Left forelimb (tissue), 1 donor: ENCODE data around the gene KIF6.
"Not testable (repeated sequence)": the region's sequence is repeated elsewhere in the genome, so short reads cannot be mapped to it uniquely, and the experiment has no call there.

Experiments used
- DNase-seq: peaks from one replicate; pipeline ENCODE4 v3.0.0-alpha.2; 2018; ENCODE audit warnings: low spot score

The KIF6 gene, protein sequence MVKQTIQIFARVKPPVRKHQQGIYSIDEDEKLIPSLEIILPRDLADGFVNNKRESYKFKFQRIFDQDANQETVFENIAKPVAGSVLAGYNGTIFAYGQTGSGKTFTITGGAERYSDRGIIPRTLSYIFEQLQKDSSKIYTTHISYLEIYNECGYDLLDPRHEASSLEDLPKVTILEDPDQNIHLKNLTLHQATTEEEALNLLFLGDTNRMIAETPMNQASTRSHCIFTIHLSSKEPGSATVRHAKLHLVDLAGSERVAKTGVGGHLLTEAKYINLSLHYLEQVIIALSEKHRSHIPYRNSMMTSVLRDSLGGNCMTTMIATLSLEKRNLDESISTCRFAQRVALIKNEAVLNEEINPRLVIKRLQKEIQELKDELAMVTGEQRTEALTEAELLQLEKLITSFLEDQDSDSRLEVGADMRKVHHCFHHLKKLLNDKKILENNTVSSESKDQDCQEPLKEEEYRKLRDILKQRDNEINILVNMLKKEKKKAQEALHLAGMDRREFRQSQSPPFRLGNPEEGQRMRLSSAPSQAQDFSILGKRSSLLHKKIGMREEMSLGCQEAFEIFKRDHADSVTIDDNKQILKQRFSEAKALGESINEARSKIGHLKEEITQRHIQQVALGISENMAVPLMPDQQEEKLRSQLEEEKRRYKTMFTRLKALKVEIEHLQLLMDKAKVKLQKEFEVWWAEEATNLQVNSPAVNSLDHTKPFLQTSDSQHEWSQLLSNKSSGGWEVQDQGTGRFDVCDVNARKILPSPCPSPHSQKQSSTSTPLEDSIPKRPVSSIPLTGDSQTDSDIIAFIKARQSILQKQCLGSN

DNA sequence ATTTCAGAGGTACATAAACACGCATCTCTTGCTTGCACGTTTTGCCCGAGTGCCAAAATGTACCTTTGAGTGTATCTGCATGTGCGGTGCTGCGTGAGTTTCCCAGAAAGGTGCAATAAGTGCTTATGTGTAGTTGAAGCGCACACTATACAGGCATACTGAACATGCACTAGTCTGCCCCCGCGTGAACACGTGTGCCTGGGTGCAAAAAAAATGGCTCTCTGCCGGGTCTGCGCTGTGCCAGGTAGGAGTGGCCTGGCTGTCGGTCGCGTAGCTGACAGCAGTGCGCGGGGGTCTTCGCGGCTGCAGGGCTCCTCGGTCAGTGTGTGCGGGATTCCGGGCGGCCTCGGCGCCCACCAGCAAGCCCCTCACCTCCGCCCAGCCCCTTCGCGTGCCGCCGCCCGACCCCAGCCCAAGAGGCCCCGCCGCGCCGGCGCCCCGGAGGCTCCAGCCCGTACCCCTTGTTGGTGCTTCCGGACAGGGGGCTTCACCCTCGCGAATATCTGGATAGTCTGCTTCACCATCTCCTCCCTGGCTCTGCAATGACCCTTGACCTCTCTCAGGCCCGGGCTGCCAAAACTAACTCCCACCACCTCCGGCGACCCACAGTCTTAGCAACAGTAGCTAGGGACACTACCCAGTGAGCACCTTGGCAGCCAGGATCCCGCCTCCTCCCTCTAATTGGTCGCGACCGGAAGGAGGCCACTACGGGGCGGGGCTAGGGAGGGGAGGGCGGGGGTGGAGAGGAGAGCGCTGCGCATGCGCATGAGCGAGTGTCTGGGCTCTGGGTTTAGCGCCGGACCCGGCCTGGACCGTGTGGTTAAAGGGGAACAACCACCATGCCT is at the start of gene KIF6:
Gene KIF6, minus strand, starts transcription at position 622 of the 845 bp plus-strand sequence. Its CDS starts 98 bp downstream, at position 524.
- peak; percentile 94 for DNase-seq

DNA sequence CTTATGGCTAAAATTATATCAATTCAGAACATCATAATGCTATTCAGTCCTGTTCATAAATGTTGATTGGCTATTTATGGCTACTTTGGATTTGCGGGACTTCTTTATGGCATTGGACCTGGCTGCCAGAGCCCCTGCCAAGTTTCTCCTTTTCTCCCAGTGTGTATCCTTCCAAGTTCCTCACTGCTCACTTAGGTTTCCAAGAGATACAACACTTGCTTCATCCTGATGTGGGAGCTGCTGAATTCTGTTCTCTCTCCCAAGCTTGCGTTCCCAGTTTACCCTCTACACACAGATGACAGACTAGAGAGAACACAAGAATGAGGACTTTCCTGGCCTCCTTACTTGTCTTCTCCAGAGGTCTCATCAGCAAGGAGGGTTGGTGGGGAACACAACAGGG is 48.6 kb upstream of the KIF6 start:
- DNase-seq, result no peak

DNA sequence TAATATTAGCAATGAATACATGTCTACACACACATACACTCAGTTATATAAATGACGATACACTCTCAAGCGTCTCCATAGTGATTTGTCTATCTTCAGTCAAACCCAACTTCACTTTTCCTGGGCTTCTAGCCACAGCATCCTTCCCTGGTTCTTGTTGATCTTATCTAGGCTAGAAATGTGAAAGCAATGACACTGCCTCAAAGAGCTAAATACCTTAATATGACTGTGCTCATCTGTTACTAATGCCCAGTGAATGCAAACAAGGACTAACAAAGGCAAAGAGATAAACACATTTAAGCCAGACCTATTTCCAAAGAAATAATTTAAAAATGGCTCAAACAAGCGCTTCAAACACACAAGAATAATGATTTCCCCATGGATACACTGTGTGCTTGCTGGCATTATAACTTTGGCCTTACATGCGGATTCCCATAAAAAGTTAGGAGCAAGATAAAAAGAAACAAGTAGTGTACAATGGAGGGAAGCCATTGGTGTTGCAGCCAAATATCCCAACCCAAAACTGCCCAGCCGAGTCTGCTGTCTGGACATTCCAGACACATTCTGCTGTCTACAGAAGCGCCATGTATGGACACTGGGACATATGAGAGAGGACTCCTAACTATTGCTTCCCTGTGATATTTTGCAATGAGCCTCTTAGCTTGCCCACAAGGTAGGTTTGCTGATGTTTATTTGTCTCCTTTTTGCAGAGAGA is 47.5 kb upstream of the KIF6 start:
- no peak for DNase-seq

DNA sequence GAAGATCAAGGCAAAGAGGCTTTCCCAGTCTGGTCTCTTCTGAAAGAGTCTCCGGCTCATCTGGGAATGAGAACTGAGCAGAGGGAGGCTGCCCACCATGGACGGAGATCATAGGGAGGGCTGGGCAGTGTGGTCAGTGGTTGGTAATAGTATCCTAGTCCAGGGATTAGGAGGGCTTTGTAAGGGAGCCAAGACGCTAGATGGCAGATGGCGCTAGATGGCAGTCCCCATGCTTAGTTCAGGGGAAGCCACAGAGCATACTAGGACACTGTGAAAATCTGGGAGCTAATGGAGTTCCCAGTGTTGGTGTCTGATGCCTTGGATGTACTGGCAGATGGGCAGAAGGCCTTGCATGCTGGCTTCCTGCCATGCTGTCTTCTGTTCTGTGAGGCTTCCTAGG is 45.2 kb upstream of the KIF6 start:
- no peak for DNase-seq

DNA sequence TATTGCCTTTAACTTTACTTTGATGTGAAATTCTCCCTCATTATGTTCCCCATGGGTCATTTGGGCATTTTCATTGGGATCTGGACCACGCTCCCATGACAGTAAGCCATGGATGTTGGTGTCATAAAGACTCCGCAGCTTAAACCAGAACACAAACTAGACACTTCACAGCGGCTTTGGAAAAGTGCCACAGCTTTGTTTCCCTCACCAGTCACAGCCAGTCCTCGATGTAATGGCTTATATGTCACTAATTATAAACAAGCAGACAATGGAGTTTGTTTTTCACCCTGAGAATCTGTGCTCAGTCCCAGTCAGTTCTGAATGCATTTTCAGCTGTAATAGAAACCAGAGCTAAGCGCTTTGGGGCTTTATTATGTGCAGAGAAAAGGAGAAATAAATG is 43.8 kb upstream of the KIF6 start:
- no peak for DNase-seq

DNA sequence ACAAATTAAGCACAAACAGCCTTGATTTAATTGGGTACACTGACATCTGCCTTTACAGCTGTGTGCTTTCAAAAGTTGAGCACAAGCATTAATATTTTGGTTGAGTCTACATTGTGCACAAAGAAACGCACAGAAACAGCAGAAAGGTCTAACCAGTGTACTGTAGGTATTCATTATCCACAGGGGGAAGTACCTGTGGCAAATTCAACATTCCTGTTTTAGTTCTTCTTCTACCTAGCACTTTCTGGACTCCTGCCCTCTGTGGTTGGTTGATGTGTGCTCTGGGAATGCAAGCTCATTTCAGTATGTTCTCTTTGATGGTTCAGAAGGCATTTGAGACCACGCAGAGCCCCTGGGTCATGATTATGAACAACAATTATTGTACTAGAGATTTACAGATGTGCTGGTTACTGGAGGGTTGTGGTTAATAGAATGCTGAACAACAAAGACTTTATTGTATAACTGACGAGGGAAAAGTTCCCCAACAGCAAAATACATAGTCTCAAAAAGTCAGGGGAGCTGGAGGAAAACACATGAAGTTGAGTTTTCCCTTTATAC is 40.4 kb upstream of the KIF6 start:
- no peak for DNase-seq

DNA sequence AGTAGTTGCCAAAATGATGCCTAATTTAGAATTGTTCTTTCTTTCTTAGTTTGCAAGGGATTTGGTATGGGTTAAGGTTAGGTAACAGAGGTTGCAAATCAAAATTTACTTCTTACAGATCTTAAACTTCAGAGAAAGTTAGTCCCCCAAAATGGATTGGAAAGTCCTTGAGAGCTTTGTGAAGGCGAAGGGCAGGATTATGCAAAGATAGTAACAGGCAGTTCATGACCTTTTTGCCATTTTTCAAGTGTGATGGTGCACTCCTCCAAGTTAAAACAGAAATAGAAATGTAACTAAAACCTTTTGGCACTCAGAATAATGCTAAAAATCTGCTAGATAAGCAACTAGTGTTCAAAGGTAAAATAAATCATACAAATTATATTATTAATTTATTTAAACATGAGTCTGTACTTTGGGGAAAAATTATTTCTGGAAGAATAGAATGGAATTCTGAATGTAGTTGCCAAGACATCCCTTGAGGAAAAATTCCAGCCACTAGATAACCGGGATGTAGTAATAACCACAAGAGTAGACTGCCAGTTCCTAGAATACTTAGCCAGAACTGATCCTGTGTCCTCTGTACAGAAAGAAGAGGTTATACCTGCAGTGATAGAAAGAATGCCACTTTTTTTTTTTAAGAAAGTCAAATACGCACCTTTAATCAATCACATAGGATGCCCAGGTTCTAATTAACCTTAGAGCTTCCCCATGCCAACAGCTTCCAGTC is 35.2 kb upstream of the KIF6 start:
- no peak for DNase-seq

DNA sequence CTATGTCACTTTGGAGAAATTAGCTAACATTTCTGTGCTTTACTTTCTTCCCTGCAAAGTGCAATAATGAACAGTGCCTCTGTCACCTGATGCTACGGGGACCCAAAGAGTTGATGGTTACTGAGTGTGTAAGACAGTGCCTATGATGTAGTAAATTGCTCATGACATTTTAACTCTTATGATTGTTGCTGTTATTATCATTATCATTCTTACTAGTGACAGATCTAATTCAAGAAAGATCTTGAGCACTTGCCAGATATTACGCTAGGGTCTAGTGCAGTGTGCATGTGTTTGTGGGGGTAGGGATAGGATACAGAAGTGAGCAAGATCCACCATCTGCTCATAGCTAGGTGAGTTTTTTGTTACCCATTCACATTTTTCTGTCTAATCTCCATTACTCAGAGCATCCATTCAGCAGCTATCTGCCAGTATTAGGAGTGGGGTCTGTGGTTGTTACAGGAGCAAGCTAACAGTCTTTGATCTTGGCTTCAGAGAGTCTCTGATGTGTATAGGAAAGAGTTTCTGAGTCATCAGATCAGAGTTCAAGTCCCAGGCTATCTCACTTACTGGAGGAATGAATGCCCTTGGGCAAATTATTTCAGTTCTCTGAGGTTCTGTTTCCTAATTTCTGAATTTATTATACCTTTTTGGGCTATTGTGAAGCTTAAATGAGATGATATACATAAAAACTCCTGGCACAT is 33.8 kb upstream of the KIF6 start:
- DNase-seq, result no peak

DNA sequence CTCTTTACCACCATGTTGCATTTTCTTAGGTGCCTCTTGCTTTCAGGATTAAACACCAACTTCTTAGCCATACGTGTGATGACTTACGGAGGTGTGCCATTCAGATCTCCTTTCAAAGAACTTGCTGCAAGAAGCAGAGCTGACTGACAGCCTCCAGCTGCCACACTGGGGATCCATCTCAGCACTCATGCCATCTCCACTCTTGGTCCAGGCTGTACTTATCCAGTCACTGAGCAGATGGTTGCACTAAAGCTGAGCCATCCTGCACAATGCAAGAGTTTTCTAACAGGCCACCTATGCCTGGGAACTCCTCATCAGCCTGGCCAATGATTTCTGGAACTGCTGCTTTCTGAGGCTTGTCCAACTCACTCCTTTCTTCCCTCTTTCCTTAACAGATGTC is 31.4 kb upstream of the KIF6 start:
- DNase-seq, result no peak

DNA sequence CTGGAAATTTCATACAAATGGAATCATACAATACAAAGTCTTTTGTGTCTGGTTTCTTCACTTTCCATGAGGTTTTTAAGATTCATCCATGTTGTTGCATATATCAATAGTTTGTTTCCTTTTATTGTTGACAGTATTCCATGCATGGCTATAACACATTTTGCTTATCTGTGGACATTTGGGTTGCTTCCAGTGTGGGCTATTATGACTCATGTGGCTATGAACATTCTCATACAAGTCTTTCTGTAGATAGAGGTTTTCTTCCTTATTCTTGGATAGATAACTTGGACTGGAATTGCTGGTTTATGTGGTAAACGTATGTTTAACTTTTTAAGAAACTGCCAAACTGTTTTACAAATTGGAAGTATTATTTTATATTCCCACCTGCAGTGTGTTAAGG is 30.0 kb upstream of the KIF6 start:
- no peak for DNase-seq

DNA sequence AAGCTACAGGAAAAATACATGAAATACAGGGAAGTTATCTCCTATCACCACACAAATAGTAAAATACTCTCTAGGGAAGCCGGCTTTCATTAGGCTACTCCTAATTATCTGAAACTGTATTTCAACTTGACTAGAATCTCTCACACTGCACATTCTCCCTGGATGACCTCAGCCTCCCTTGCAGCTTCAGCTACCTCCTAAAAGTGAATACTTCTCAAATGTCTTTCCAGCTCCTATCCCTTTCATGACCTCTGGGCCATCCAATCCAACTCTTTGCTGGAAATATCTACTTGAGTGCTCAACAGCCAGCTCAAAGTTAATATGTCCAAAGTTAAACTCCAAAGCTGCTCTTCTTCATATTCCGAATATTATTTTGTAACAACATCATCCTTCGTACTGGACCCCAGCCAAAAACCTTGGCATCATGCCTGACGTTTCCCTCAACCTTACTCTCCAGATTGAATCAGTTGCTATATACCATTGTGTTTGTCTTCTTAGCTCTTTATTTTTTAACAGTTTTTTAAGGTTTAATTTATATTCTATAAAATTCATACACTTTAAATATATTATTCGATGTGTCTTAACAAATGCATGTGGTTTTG is 29.4 kb upstream of the KIF6 start:
- DNase-seq, result no peak

DNA sequence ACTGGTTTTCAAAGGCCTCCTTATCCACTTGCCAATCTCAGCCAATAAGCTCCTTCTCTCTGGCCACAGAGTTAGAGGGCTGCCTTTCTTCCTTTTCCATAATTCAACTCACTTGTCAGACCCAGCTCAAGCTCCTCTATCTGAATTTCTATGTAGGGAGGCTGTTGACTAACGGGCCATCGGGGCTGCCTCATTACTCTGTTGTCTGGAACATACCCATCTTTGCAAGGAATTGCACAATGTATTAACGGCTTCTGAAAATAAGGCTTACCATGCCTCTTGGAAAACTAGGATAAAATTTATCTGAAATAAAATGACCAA is 28.5 kb upstream of the KIF6 start:
- DNase-seq, result no peak

DNA sequence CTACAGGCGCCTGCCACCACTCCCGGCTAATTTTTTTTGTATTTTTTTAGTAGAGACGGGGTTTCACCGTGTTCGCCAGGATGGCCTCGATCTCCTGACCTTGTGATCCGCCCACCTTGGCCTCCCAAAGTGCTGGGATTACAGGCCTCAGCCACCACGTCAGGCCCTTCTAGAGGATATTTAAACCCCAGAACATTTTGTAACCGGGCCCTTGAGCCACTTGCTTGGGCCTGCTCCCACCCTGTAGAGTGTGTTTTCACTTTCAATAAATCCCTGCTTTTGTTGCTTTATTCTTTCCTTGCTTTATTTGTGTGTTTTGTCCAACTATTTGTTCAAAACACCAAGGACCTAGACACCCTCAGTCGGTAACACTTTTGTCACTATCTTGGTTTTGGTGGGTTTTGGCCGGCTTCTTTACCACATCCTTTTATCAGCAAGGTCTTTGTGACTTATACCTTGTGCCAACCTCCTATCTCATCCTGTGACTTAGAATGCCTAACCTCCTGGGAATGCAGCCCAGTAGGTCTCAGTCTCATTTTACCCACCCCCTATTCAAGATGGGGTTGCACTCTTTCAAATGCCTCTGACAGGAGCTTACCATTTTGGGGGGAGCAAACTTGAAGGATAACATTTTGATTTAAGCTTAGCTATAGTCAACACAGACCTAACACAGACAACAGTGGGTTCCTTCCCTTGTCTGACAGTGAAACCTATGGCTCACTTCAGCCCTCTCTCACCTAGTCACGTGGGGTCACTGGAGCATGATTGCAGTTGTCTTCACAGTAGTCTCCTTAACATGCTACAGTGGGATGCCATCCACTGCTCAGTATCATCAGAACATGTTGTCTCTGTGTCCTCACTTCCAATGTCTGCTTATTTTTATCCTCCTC is 27.9 kb upstream of the KIF6 start:
- DNase-seq, result no peak

DNA sequence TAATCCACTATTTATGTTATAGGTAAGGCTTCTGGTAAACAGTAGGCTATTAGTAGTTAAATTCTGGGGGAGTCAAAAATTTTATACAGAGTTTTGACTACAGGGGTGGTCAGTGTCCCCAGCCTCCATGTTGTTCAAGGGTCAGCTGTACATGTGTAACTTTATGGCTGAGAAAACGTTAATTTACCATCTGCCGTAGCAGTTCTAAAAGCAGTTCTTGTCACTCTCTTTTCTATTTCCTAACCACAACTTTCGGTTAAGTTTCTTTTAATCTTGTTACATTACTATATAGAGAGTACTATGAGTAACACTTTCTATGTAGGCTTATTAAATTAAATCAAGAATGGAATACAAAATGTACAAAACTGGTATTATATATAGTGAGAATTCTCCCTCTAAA is 21.6 kb upstream of the KIF6 start:
- DNase-seq, result no peak

DNA sequence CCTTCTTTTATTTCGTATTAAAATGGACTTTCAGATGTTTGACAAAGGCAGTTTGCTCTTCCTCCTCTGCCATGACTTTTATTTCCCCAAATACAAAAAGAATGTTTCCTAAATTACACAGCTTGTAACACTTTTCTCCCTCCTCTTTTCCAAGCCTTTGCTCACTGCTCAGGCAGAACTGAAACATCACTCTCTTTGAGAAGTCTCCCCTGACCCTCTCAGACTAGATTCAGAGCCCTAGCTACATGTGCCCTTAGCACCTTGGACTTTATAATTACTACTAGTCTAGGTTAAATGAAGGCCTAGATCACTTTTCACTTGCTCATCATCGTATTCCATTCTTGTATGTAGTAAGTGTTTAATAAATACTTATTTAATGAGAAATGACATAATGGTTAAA is 8.5 kb upstream of the KIF6 start:
- DNase-seq, result no peak

DNA sequence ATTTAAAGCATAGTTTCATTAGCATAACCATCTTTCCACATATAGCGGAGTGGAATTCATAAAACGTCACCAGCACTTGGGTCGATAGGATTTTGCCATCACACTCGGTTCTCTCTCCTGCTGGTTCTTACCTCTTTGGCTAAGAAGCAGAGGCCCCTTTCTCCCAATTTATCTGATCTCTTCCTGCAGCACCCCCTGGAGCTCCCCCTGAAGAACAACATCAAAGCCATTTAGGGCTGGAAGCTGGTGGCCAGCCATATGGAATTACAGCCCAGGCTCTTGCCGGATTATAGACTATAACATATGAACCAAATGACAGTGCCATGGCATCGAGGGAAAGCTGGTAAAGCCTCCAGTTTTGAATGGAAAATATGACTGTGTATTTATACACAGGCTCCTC is 6.4 kb upstream of the KIF6 start:
- no peak for DNase-seq

DNA sequence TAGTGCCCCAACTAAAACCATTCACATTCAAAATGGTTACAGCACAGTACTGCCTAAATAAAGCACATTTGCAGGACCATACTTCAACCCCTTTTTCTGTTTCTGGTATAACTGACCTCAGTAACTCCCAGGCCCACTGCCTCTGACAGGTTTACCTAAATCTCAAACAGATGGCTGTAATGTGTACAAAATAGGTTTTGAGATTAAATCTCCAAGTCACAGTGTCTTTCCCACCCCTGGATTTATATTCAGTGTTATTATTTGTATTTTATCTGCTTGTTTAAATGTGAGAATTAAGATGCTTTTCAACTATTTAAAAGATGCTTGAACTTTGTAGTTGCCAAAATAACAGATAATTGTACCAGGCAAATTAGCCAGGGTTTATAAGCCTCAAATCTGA is 4.7 kb upstream of the KIF6 start:
- DNase-seq, result no peak

DNA sequence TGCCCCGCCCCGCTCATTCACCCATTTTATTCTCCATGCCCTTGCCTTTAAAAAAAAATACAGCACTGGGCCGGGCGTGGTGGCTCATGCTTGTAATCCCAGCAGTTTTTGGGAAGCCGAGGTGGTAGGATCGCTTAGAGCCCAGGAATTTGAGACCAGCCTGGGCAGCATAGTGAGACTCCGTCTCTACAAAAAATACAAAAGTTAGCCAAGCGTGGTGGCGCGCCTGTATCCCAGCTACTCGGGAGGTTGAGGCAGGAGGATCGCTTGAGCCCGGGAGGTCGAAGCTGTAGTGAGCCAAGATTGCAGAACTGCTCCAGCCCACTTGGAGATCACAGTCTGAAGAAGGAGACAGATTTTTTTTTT is 407 bp upstream of the KIF6 start:
- no peak for DNase-seq

DNA sequence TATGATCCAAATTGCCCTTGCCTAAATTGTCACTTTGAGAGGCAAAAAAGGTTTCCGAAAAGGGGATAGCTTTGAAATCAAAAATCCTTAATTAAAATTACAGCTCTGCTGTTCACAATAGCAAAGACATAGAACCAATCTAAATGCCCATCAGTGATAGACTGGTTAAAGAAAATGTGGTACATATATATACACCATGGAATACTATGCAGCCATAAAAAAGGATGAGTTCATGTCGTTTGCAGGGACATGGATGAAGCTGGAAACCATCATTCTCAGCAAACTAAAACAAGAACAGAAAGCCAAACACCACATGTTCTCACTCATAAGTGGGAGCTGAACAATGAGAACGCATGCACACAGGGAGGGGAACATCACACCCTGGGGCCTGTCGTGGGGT is 1.9 kb downstream of the KIF6 start:
- DNase-seq, result not testable (repeated sequence)
